ENCODE data around the gene PRTN3. TPM values are rescaled to one million over a fixed set of nuclear protein-coding genes. Genes with fewer than 3 reads are reported as not detected.
"Not testable (repeated sequence)": the region's sequence is repeated elsewhere in the genome, so short reads cannot be mapped to it uniquely, and the experiment has no call there.

Gene PRTN3
- total RNA-seq, 1 experiment from 2014 or later, result 0.16 TPM

DNA sequence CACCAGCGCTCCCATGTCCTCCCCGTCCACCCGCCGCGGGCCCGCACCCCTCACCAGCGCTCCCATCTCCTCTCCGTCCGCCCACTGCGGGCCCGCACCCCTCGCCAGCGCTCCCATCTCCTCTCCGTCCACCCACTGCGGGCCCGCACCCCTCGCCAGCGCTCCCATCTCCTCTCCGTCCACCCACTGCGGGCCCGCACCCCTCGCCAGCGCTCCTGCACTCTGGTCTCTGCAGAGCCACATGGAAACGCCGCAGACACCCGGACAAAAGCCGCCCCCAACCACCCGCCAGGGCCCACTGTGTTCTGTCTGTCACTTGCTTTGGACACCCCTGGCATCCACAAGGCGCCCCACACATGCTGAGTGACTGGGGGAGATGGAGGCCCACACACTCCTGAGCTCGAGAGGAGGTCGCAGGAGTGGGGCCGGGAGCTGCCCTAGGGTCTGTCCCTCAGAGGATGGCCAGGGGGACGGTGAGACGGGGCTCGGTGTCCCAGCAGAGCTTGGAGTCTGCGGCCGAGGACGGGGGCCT lies 26.0 kb downstream of the PRTN3 start:
- DNase-seq (ENCODE audit: low spot score), result no peak

DNA sequence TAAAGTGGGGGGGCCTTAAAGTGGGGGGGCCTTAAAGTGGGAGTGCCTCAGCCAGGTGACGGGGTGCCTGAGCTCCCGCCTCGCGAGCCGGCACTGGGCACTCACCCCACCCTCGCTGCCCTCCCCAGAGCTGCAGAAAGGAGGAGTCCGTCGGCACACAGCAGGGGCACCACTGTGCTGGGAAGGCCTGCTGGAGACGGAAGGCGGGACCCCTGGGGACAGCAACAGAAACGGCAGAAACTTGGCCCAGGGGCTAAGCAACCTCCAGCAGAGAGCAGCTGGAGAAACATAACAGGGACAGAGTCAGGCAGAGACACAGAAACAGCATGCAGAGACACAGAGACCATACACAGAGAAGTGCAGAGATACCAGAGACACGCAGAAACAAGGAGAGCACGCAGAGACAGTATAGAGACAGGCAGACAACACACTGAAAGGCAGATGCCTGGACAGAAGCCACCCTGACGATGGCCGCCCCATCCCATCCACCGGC lies 26.5 kb downstream of the PRTN3 start:
- DNase-seq (ENCODE audit: low spot score), result no peak

DNA sequence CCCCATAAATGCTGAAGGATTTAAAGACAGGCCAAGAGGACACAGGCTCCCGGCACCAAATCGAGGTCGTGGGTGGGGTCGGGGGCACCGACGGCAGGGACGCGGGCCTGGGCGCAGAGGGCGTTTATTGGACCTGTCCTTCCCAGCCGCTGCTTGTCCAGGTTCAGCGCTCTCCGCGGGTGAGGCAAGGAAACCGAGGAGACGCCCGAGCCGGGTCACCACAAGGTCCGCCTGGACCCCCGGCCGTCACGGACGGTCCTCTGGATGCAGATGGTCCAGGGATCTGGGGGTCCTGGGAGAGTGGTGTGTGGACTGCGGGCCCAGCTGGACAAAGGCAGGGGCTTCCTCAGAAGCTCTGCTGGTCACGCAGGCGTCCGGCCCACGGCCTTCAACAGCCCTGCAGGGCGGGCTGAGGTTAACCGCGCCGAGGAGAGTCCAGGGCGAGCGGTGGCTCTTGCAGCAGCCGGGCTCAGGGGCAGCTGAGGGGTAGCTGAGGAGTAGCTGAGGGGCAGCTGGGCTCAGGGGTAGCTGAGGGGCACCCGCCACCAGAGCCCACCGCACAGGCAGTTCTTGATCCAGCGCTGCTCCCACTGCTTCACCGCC lies 27.2 kb downstream of the PRTN3 start:
- DNase-seq (ENCODE audit: low spot score), result no peak

DNA sequence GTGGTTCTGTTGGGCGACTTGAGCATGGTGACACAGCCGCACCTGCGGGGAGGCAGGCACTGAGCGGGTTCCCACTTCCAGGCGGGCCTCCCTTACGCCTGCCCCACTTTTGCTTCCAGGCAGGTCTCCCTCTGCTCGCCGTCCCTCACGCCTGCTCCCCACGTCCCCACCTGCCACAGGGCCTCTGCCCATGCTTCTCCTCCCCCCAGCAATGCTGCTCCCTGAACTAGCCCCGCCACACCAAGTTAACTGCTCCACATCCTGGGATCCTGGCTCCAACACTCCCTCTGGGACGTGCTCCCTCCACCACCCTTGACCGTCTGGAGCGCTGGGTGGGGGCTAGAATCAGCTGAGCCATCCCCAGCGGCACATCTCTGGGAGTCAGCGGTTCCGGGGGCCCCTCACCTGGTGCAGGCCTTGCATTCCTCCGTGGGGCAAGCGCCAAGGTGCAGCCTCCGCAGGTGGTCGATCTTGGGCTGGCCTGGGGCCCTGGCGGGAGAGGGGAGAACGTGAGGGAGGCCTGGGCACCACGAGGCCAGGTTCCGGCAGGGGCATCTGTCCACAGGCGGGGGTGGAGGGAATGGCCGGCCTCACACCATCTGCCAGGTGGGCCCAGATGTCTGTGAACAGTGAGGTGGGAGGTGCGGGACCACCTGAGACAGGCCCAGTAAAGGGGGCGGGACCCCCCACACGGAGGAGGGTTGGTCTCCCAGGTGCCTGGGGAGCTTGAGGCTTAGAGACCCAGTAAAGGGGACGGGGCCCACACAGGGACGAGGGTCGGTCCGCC lies 27.9 kb downstream of the PRTN3 start:
- DNase-seq (ENCODE audit: low spot score), result no peak

DNA sequence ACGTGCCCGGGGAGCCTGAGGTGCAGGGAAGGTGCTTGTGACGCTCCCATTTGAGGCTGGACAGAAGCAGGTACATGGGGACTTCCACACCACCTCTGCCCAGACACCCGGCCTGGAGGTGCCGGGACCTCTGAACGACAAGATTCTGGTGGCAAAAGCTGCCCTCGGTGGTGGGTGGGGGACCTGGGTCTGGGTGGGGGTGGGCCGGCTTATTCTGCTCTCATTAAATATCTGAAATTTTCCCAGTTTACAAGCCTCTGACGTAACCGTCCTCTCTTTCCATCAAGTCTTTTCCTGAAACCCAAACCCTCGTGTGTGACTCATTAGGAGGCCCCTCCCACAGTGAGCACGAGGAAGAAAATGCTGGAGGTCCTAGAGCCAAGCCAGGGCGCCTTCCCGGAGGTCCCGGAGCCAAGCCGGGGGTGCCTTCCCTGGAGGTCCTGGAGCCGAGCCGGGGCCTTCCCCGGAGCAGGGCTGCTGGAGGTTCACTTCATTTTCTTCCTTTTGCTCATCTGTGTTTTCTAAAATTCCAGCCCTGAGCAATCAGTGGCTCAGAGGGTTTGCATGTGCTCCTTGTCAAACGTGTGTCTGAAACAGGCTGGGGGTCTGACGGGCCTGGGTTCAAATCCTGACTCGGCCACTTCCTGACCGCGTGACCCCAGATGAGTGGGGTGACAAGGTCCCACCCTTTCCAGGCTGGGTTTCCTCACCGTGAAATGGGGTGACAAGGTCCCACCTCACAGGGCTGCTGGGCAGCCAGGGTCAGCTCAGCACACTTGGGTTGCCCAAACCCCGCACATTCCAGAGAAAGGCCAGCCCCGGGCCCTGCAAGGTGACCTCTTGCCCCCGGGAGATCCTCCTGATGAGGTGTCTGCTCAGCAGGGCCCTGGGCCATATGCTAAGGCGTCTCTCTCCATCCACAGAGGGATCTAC lies 28.7 kb downstream of the PRTN3 start:
- DNase-seq (ENCODE audit: low spot score), result peak; percentile 91

DNA sequence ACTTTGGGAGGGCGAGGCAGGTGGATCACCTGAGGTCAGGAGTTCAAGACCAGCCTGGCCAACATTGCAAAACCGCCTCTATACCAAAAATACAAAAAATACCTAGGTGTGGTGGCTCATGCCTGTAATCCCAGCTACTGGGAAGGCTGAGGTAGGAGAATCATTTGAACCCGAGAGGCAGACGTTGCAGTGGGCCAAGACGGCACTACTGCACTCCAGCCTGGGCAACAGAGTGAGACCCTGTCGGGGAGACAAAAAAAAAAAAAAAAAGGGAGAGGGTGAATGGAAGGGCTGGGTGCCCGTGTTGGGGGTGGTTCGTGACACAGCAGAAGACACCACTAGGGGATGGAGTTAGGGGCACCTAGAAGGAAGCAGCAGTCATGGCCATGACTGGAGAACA lies 29.5 kb downstream of the PRTN3 start:
- no peak for DNase-seq (ENCODE audit: low spot score)

DNA sequence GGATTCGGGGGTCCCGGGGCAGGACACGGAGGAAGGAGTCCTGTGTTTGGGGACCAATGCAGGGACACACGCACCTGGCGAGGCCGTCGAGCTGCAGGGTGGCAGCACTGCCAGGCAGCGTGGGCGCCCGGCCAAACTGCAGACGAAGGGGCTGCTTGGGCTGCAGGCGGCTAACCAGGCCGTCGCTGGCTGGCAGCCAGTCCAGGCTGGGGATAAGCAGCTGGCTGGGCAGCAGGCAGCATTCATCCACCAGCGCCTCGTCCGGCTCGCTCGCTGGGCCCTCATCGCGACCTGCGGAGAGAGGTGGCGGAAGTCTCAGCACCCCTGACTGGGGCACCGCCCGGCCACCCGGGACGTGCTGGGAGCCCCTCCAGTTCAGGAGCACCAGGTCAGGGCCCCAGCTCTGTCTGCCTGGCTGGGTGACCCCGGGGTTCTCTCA lies 30.2 kb downstream of the PRTN3 start:
- DNase-seq (ENCODE audit: low spot score), result peak; percentile 55

DNA sequence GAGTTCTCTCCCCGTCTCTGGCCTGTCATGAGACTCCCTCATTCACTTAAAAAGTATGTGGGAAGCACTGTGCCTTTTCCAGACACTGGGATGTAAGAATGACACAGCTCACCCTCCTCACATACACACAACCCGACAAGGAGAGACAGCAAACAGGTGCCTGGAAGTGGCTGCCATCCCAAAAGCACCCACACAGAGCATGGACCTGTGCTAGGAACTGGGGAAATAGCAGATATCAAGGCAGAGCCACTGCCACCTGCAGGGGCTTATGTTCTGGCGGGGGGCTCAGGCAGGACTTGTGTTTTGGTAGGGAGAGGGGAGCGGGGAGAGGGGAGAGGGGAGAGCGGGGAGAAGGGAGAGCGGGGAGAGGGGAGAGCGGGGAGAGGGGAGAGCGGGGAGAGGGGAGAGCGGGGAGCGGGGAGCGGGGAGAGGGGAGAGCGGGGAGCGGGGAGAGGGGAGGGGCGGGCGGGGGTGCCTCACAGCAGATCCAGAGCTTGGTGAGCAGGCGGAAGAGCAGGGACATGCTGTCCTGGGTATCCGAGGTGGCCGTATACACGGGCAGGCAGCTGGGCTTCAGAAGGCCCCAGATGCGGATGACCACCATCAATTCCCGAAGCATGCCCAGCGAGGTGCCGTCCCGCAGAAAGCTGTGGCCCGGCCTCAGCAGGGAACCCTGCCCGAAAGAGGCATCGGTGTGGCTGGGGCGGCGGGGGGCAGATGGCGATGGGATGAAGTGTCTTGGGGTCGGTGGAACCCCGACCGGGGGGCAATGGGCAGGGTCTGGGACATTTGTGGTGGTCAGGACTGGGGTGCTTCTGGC lies 30.9 kb downstream of the PRTN3 start:
- no peak for DNase-seq (ENCODE audit: low spot score)

DNA sequence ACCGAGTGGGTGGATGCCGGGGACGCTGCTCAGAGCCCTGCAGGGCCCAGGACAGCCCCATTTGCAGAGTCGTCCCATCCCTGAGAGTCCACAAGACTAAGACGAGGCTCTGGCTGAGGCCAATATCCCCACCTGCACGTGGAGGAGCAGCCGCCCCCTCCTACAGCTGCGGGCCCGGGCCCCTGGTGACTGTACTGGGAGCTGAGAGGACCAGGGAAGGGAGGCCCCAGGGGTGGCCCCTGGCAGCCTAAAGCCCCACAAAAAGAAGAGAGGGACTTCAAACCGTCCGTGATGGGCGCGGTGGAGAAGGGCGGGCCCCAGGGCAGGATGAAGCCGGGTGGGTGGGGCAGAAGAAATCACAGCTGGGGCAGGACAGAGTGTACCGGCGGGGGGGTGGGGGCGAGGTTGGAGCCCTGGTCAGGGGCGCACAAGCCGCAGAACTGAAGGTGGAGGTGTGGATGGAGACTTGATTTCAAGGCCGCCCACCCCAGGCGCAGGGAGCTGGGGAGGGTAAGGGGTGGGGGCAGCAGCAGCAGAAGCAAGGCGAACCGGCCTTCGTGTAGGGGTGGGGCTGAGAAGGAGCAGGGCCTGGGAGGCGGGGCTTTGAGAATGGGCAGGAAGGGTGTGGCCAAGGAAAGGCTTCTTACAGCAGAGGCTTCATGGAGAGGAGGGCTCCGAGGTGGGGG lies 31.6 kb downstream of the PRTN3 start:
- peak; percentile 94 for DNase-seq (ENCODE audit: low spot score)

DNA sequence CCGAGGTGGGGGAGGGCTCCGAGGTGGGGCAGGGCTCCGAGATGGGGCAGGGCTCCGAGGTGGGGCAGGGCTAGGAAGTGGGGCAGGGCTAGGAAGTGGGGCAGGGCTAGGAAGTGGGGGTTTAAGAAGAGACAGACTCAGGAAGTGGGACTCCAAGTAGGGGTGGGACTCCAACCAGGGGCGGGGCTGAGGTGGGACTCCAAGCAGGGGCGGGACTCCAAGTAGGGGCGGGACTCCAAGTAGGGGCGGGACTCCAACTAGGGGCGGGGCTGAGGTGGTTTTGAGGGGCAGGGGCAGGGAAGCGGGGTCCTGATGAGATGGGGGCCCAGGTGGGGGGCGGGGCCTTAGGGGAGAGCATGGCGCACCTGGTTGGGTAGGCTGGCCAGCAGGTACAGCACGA lies 32.3 kb downstream of the PRTN3 start:
- DNase-seq (ENCODE audit: low spot score), result peak; percentile 77

DNA sequence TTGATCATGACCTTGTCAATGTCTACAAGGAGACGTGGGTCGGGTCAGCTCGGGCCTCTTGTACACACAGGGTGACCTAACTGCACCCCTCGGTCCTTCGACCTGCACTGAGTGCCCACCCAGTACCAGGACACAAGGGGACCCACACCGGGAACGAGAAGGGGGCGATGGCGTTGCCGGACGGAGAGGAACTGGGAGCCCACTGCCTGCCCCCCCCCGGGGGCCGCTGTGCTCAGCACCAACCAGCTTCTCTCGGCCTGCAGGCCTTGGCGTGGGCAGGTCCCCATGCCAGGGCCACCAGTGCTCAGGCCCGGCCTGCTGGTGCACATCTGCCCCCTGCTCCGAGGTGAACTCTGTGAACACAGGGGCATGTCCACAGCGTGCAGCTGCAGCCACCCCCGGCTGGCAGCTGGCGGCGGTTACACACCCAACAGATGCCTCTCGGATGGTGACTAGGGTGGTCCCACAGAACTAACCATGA lies 32.8 kb downstream of the PRTN3 start:
- no peak for DNase-seq (ENCODE audit: low spot score)

DNA sequence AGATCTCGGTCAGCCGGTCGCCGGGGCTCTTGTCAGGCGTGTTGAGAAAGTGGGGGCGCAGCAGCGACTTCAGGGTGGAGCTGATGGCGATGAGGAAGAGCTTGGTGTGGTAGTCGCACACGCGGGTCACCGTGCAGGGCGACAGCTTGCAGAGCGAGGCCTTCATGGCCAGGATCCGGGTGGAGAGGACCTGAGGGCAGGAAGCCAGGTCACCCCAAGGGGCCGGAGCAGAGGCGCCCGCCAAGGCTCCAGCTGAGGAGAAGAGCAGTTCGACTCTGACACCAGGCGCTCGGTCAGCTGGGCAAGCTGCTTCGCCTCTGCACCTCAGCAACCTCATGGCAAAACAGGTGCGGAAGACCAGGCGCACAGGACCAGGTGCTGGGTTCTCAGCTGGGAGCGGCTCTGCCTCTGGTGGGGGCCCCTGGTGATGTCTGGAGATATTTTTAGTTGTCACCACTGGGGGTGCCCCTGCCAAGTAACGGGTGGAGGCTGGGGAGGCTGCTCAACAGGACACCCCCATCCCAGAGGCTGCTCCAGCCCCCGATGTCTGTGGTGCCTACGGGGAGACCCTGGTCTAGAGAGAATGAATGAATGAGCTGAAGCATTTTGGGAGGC lies 34.6 kb downstream of the PRTN3 start:
- no peak for DNase-seq (ENCODE audit: low spot score)

DNA sequence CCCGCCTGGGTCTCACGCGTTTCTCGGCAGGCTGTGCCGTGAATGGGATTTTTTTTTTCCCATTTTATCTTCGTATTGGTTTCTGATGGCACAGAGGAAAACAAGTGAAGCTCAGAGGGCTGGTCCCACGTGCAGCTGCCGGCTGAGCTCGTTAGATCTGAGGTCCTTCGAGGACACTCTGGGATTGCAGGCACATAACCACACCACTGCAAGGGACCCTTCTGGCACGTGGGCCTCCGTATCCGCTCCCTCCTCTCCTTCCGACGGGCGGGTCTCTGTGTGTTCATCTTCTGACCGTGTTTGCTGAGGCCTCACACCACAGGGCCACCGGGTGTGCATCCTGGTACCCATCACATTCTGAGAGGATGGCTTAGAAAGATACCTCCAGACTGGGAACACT lies 35.3 kb downstream of the PRTN3 start:
- no peak for DNase-seq (ENCODE audit: low spot score)

DNA sequence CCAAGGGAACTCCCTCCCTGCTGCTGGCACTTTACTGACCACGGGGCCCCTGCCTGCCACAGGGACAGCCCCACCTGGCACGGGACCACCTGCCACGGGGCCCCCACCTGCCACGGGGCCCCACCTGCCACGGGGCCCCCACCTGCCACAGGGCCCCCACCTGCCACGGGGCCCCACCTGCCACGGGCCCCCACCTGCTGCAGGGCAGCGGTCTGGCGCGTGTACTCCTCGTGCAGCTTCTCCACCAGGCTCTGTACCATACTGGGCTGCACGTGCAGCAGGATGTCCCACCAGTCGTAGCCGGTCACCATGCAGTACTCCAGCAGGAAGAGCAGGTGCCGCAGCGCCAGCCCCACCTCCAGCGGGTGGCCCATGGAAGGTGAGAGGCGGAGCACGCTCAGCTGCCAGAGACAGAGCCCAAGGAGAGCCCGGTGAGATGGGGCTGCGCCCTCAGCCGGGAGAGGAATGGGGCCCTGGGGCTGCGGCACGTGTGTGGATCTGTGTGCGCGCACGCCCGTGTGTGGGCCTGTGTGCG lies 36.0 kb downstream of the PRTN3 start:
- DNase-seq (ENCODE audit: low spot score), result no peak

DNA sequence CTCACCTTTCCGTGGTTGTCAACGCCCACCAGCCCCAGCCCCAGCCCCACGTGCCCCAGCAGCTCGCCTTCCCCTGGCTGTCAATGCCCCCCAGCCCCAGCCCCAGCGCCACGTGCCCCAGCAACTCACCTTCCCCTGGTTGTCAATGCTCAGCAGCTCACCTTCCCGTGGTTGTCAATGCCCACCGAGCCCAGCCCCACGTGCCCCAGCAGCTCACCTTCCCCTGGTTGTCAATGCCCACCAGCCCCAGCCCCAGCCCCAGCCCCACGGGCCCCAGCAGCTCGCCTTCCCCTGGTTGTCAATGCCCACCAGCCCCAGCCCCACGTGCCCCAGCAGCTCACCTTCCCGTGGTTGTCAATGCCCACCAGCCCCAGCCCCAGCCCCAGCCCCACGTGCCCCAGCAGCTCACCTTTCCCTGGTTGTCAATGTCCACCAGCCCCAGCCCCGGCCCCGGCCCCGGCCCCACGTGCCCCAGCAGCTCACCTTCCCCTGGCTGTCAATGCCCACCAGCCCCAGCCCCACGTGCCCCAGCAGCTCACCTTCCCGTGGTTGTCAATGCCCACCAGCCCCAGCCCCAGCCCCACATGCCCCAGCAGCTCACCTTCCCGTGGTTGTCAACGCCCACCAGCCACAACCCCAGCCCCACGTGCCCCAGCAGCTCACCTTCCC lies 37.3 kb downstream of the PRTN3 start:
- not testable (repeated sequence) for DNase-seq (ENCODE audit: low spot score)

DNA sequence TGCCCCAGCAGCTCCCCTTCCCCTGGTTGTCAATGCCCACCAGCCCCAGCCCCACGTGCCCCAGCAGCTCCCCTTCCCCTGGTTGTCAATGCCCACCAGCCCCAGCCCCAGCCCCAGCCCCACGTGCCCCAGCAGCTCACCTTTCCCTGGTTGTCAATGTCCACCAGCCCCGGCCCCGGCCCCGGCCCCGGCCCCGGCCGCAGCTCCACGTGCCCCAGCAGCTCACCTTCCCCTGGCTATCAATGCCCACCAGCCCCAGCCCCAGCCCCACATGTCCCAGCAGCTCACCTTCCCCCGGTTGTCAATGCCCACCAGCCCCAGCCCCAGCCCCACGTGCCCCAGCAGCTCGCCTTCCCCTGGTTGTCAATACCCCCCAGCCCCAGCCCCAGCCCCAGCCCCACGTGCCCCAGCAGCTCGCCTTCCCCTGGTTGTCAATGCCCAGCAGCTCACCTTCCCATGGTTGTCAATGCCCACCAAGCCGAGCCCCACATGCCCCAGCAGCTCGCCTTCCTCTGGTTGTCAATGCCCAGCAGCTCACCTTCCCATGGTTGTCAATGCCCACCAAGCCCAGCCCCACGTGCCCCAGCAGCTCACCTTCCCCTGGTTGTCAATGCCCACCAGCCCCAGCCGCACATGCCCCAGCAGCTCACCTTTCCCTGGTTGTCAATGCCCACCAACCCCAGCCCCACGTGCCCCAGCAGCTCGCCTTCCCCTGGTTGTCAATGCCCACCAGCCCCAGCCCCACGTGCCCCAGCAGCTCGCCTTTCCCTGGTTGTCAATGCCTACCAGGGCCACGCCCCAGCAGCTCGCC lies 38.2 kb downstream of the PRTN3 start:
- not testable (repeated sequence) for DNase-seq (ENCODE audit: low spot score)

DNA sequence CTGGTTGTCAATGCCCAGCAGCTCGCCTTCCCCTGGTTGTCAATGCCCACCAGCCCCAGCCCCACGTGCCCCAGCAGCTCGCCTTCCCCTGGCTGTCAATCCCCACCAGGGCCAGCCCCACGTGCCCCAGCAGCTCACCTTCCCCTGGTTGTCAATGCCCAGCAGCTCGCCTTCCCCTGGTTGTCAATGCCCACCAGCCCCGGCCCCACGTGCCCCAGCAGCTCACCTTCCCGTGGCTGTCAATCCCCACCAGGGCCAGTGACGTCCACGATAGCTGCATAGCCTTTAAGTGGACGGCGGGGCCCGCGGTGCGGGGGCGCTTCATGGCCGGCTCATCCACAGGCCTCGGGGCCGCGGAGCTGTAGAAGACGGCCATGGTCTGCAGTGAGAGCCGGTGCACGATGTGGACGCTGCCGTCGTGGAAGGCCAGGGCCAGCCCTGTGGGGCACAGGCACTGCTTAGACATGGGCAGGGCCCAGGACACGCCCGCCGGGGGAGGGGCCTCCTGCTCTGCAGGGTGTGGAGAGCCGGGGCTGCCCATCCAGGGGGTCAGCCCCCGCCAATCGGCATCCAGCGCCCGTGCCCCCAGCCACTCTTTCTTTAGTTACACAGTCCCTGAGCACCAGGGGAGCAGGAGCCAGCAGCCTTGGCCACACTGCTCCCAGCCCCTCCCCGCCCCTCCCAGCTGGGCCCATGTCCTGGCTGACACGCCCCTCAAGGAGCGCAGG lies 39.1 kb downstream of the PRTN3 start:
- no peak for DNase-seq (ENCODE audit: low spot score)

All from A172 (cell line).